Activated CD4-positive, alpha-beta T cell treated with anti-CD3 and anti-CD28 coated beads, Interleukin-2, amount 10 ng/mL, durations not matched to agents 7 days and 5 days (primary cell): ENCODE measurements around the gene ZBTB17. TPM values are rescaled to one million over a fixed set of nuclear protein-coding genes. Genes with fewer than 3 reads are reported as not detected.
"Not testable (repeated sequence)": the region's sequence is repeated elsewhere in the genome, so short reads cannot be mapped to it uniquely, and the experiment has no call there.

ENCODE experiments used
- CTCF ChIA-PET: fragments of 350-600 bp; sonication (Branson Sonifier 250); formaldehyde crosslinking; loops from one replicate; lab custom pipeline; 2021; ENCODE audit warnings: antibody characterized with exemption; lab: Charles Lee
- POLR2A ChIA-PET: fragments of 350-600 bp; sonication (Branson Sonifier 250); formaldehyde crosslinking; loops from one replicate; lab custom pipeline; 2021; ENCODE audit warnings: antibody characterized with exemption; lab: Charles Lee
- DNase-seq: peaks from one replicate; pipeline ENCODE4 v3.0.0-alpha.2; 2020
- H3K27ac Mint-ChIP-seq: one replicate; pipeline ENCODE4 v1.8.0; 2021; ENCODE audit warnings: mild to moderate bottlenecking, moderate library complexity, mixed read lengths
- H3K27me3 Mint-ChIP-seq: one replicate; pipeline ENCODE4 v1.8.0; 2021; ENCODE audit warnings: mixed read lengths
- H3K36me3 Mint-ChIP-seq: one replicate; pipeline ENCODE4 v1.8.0; 2021; ENCODE audit warnings: low read depth, mixed read lengths
- H3K4me1 Mint-ChIP-seq: one replicate; pipeline ENCODE4 v1.8.0; 2021; ENCODE audit warnings: mixed read lengths
- H3K4me3 Mint-ChIP-seq: one replicate; pipeline ENCODE4 v1.8.0; 2021; ENCODE audit warnings: mild to moderate bottlenecking, moderate library complexity, mixed read lengths
- H3K9me3 Mint-ChIP-seq: one replicate; pipeline ENCODE4 v1.8.0; 2021; ENCODE audit warnings: mixed read lengths
- total RNA-seq, 2 experiments: library from RNA; stranded (reverse); gene quantifications; one replicate each; pipeline ENCODE4 v1.2.3, GENCODE V29; 2021

Gene ZBTB17
- 10 to 100 TPM; 34.8 to 38.8 TPM for total RNA-seq

DNA sequence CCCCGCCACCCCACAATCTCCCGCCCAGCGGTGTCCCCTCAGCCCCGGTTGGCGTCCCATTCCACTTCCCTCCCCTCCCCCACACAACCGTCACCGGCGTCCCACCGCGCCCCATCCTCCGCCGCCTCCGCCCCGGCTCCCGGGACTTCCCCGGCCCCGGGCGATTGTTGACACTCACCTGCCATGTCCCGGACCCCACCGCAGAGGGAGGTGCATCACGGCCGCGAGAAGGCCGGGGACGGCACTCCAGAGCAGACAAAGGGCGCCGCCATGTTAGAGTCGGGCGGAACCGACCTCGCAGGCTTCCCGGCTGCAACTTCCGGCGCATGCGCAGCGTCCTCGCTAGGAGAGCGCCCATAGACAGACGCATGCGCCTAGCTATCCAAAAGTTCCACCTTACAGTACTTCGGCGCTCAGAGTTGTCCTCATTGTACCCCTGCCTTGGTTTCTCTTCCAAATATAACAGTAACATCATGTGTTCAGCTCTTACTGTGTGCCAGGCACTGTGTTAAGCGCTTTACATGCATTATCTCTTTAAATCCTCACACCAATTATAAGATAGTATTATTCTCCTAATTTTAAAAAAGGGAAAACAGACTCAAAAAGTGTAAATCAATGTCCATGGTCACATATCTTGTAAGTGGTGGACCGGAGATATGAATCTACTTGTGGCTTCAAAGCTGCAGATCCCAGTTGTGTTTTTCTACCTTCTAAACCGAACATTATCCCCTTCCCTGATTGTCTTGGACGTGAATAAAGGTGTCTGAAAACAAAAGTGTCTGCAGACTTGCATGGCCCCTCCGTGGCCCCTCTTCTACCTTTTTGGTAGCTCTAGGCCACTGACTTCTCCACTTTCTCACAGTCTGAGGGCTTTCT lies at the start of gene ZBTB17:
Gene ZBTB17, minus strand, starts transcription at position 297 of the 876 bp plus-strand sequence. CDS start 27,606 bp downstream, outside the sequence.
- H3K9me3 Mint-ChIP-seq = peaks cover 3% of the 10 kb centered on the region
- H3K4me3 Mint-ChIP-seq = peak within 1 kb of the TSS; percentile 91
- CTCF ChIA-PET = interaction anchor here (0.7 to 2.0 kb wide), 12 partner anchors 9 to 184 kb away, joined by 3 to 5 read pairs (median 4); no protein-coding TSS in a partner anchor
- H3K27me3 Mint-ChIP-seq = no peaks in the 10 kb centered on the region
- peaks cover 33% of the 10 kb centered on the region for H3K4me1 Mint-ChIP-seq
- DNase-seq = peak; percentile 95
- POLR2A ChIA-PET = interaction anchor here (0.5 to 1.6 kb wide), 4 partner anchors 9 to 142 kb away, joined by 3 to 4 read pairs (median 4); no protein-coding TSS in a partner anchor
- peak within 1 kb of the TSS; percentile 91 for H3K27ac Mint-ChIP-seq
- H3K36me3 Mint-ChIP-seq = peaks cover 20% of the 10 kb centered on the region

- ChIA-PET CTCF (interaction anchor here (0.9 kb wide), 1 partner anchor 34 kb away, joined by 3 read pairs; no protein-coding TSS in a partner anchor), POLR2A (no interaction called here)
- no peak overlapping the region for H3K27ac Mint-ChIP-seq
- no peaks in the 10 kb centered on the region for H3K36me3 Mint-ChIP-seq
- peaks cover 2% of the 10 kb centered on the region for H3K4me1 Mint-ChIP-seq
- no peak for DNase-seq
- H3K4me3 Mint-ChIP-seq = no peak overlapping the region
- H3K27me3 Mint-ChIP-seq = peaks cover 2% of the 10 kb centered on the region
- H3K9me3 Mint-ChIP-seq = no peaks in the 10 kb centered on the region
Observed at GRCh38 chr1:16023050-16023653, 47.3 kb upstream of the ZBTB17 start.

GRCh38 chr1:16022393-16022792 lies 46.5 kb upstream of the ZBTB17 start:
- Mint-ChIP-seq H3K4me1 (no peaks in the 10 kb centered on the region), H3K36me3 (no peaks in the 10 kb centered on the region), H3K27ac (no peak overlapping the region), H3K4me3 (no peak overlapping the region), H3K27me3 (no peaks in the 10 kb centered on the region), H3K9me3 (no peaks in the 10 kb centered on the region)
- ChIA-PET POLR2A (no interaction called here), CTCF (no interaction called here)
- DNase-seq = no peak

- H3K4me3 Mint-ChIP-seq = no peak within 1 kb of the TSS
- CTCF ChIA-PET = interaction anchor here (1.5 kb wide), 1 partner anchor 206 kb away, joined by 3 read pairs; no protein-coding TSS in a partner anchor
- H3K36me3 Mint-ChIP-seq = no peaks in the 10 kb centered on the region
- no peak for DNase-seq
- H3K9me3 Mint-ChIP-seq = no peaks in the 10 kb centered on the region
- no peaks in the 10 kb centered on the region for H3K27me3 Mint-ChIP-seq
- POLR2A ChIA-PET = no interaction called here
- no peak within 1 kb of the TSS for H3K27ac Mint-ChIP-seq
- no peaks in the 10 kb centered on the region for H3K4me1 Mint-ChIP-seq
Observed at GRCh38 chr1:16021681-16022080, 45.8 kb upstream of the ZBTB17 start, which contains the start of gene CLCNKA. CLCNKA (plus strand) TSS chr1:16022036; CDS start chr1:16022620, 584 bp downstream.

DNA sequence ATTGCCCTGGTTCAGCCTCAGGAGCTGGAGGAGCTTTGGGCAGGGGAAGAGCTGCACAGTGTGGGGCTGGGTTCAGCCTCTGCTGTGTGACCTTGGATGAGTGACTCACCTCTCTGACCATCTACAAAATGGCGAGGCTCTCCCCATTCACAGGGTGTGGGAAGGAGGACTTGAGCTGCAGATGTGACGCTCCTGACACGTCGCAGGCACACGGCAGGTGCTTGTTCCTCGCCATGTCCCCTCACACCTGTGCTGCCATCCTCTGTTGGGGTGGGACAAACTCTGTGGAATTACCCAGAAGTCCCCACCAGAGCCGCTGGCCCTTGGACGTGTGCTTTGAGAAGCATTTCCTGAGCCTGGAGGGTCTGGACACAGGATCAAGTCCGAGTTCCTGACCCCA lies 45.0 kb upstream of the ZBTB17 start:
- H3K4me3 Mint-ChIP-seq, H3K27me3 Mint-ChIP-seq, H3K27ac Mint-ChIP-seq, H3K9me3 Mint-ChIP-seq, H3K36me3 Mint-ChIP-seq, DNase-seq, H3K4me1 Mint-ChIP-seq, POLR2A ChIA-PET: not testable (repeated sequence)
- CTCF ChIA-PET = interaction anchor here (0.6 to 1.5 kb wide), 3 partner anchors 8 to 205 kb away, joined by 3 to 5 read pairs (median 5); no protein-coding TSS in a partner anchor

GRCh38 chr1:16020325-16020724 lies 44.4 kb upstream of the ZBTB17 start:
- H3K27me3 Mint-ChIP-seq = no peaks in the 10 kb centered on the region
- DNase-seq = no peak
- ChIA-PET CTCF (interaction anchor here (0.6 to 2.6 kb wide), 5 partner anchors 9 to 205 kb away, joined by 3 to 10 read pairs (median 5); no protein-coding TSS in a partner anchor), POLR2A (no interaction called here)
- no peaks in the 10 kb centered on the region for H3K9me3 Mint-ChIP-seq
- no peak overlapping the region for H3K4me3 Mint-ChIP-seq
- no peaks in the 10 kb centered on the region for H3K36me3 Mint-ChIP-seq
- H3K4me1 Mint-ChIP-seq = no peaks in the 10 kb centered on the region
- H3K27ac Mint-ChIP-seq = peak overlapping the region; percentile 19

- POLR2A ChIA-PET = no interaction called here
- H3K36me3 Mint-ChIP-seq = no peaks in the 10 kb centered on the region
- no peaks in the 10 kb centered on the region for H3K9me3 Mint-ChIP-seq
- H3K27ac Mint-ChIP-seq = peak overlapping the region; percentile 19
- H3K4me3 Mint-ChIP-seq = no peak overlapping the region
- H3K4me1 Mint-ChIP-seq = no peaks in the 10 kb centered on the region
- CTCF ChIA-PET = interaction anchor here (0.6 to 2.6 kb wide), 4 partner anchors 9 to 204 kb away, joined by 3 to 10 read pairs (median 4); no protein-coding TSS in a partner anchor
- DNase-seq = no peak
- no peaks in the 10 kb centered on the region for H3K27me3 Mint-ChIP-seq
Observed at GRCh38 chr1:16019644-16020277, 43.9 kb upstream of the ZBTB17 start.

DNA sequence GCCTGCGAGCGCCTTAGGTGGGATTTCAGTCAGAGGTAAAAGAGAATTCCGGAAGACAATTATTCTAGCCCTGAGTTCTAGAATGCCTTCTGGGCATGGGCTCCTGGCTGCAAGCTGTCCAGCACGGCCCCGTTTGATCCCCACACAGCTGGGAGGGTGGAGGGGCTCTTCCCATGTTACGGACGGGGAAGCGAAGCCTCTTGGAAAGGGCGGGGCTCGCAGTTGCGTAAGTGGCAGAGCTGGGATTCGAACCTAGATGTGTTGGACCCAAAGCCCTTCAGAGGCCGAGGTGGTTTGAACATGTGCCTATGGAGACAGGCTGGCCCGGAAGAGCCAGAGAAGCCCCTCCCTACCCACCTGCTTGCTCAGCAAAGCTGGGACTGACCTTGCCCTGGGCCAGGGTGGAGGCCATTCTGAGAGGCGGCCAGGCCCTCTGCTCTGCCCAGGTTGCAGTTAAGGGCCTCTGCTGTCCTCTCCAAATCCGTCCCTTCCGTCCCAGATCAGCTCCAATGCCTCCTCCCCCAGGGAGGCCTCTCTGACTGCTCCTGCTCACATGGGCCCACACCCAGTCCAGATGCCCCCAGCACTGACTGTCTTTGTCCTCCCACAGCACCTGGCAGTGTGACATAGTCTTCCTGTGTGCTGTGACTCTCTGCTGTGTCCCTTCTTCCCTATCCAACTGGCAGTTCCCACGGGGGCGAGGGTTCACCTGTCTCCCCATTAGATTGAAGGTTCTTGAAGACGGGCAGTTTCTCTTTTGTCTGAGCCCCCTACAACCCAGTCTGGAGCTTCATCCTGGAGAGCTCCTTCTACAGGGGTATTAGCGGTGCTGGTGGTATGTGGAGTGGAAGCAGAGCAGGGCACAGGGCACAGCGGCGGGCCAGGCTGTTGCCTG lies 43.1 kb upstream of the ZBTB17 start:
- no peaks in the 10 kb centered on the region for H3K27me3 Mint-ChIP-seq
- no peak for DNase-seq
- H3K27ac Mint-ChIP-seq = no peak overlapping the region
- no peaks in the 10 kb centered on the region for H3K9me3 Mint-ChIP-seq
- no peaks in the 10 kb centered on the region for H3K36me3 Mint-ChIP-seq
- no peak overlapping the region for H3K4me3 Mint-ChIP-seq
- ChIA-PET POLR2A (no interaction called here), CTCF (interaction anchor here (1.1 to 2.6 kb wide), 4 partner anchors 10 to 162 kb away, joined by 3 to 10 read pairs (median 5); no protein-coding TSS in a partner anchor)
- no peaks in the 10 kb centered on the region for H3K4me1 Mint-ChIP-seq

DNA sequence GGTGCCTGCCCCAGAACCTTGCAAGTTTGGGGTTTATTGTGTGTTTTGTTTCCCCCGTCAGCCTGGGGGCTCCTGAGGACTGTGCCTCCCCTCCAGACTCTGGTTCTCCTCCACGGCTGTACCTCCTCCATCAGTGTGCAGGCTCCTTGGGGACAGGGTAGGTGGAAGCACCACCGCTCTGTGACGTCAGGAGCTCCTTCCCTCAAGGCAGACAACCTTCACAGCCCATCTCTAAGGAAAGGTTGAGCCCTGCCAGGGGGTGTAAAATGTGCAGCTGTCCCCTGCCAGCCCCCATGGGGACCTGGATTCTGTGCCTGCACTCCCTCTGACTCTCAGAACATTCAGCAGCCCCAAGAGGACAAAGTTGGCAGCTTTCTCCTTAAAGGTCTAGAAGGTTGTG lies 42.4 kb upstream of the ZBTB17 start:
- CTCF ChIA-PET = interaction anchor here (1.1 to 2.6 kb wide), 3 partner anchors 10 to 163 kb away, joined by 3 to 10 read pairs (median 5); no protein-coding TSS in a partner anchor
- POLR2A ChIA-PET = no interaction called here
- Mint-ChIP-seq H3K36me3 (no peaks in the 10 kb centered on the region), H3K27me3 (no peaks in the 10 kb centered on the region), H3K9me3 (no peaks in the 10 kb centered on the region), H3K27ac (no peak overlapping the region), H3K4me3 (no peak overlapping the region), H3K4me1 (no peaks in the 10 kb centered on the region)
- DNase-seq = no peak

DNA sequence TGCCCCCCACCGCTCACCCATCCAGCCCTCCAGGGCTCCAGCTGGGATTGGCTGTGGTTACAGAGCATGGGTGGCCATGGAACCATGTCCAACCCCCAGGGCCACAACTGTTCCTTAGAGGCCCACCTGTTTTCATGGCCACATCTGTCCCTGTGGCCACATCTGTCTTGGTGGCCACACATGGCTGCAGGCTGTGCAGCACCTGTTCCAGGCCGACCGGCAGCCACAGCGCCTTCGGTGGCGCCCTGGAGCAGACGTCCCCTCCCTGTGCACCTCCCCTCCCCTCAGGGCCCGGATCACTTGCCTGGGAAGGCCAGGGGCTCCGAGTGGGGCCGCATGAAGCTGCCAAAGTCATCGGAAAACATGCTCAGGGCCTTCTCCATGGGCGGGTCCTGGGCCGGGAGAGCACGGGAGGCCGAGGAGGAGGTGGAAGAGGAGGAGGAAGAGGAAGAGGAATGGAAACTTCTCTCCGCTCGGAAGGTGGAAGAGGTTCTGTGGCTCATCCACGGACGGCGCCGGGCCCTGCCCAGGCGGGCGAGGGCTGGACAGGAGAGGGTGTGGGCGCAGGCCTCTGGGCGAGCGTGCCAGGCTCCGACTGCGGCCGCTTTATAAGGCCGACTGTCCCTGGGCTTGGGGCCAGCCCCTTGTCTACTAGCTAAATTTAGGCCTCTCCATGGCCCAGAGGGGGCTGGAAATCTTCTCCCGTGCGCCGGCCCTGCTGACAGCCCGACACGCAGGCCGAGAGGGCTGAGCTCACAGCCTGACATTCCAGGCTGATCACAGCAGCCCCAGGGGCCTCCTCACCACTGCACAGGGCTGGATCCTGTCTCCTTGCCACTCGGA lies 41.8 kb upstream of the ZBTB17 start, which contains the start of gene HSPB7:
Gene HSPB7, minus strand, starts transcription at position 583 of the 843 bp plus-strand sequence. Its CDS starts 80 bp downstream, at position 503.
- DNase-seq = no peak
- no peaks in the 10 kb centered on the region for H3K27me3 Mint-ChIP-seq
- H3K9me3 Mint-ChIP-seq = no peaks in the 10 kb centered on the region
- H3K4me1 Mint-ChIP-seq = peaks cover under 1% of the 10 kb centered on the region
- no peak within 1 kb of the TSS for H3K27ac Mint-ChIP-seq
- no peak within 1 kb of the TSS for H3K4me3 Mint-ChIP-seq
- CTCF ChIA-PET = interaction anchor here (1.6 to 2.6 kb wide), 2 partner anchors 11 to 14 kb away, joined by 5 to 10 read pairs; no protein-coding TSS in a partner anchor
- POLR2A ChIA-PET = no interaction called here
- no peaks in the 10 kb centered on the region for H3K36me3 Mint-ChIP-seq

DNA sequence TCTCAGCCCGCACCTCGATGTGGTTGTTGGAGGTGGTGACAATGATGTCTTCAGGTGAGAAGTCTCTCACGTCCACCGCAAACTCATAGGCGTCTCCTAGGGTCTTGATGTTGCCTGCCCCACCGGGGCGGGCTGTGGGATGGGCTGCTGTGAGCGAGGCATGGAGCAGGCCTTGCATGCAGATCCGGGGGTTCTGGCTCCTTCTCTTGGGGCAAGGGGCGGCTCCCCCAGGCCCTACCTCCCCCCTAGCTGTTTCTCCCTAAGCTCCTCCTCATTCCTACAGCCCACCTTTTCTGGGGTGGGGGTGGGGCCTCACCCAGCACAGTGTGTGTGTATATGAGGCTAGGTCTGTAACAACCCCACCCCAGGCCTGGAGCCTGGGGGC lies 41.2 kb upstream of the ZBTB17 start:
- DNase-seq = no peak
- Mint-ChIP-seq H3K4me3 (no peak overlapping the region), H3K27ac (no peak overlapping the region), H3K36me3 (no peaks in the 10 kb centered on the region), H3K9me3 (no peaks in the 10 kb centered on the region), H3K27me3 (no peaks in the 10 kb centered on the region), H3K4me1 (peaks cover 4% of the 10 kb centered on the region)
- POLR2A ChIA-PET = no interaction called here
- CTCF ChIA-PET = no interaction called here
